Body of pancreas (tissue), 4 donors: ENCODE data around the gene RALGAPA1. TPM values are rescaled to one million over a fixed set of nuclear protein-coding genes. Genes with fewer than 3 reads are reported as not detected.
"Not testable (repeated sequence)": the region's sequence is repeated elsewhere in the genome, so short reads cannot be mapped to it uniquely, and the experiment has no call there.

Experiments used
- ATAC-seq: fragments of 150-250 bp; one replicate; pipeline ENCODE4 v1.9.1; 2016
- DNase-seq, 4 donors: peaks; one replicate each; pipeline ENCODE4 v3.0.0-alpha.2; 2019
- H3K27ac ChIP-seq, 4 donors: fragments of 200-600 bp; sonication (generic); 1 replicate in 3 of 4; 2 replicates in 1 of 4; pipeline versions ENCODE4 v1.5.1 to v1.6.1; 2016 to 2019; ENCODE audit warnings: mild to moderate bottlenecking in 1 of 4, mixed read lengths in 1 of 4, moderate library complexity in 1 of 4
- H3K27me3 ChIP-seq, 2 donors: fragments of 200-600 bp; sonication (generic); one replicate each; pipeline ENCODE4 v1.6.0; 2016; ENCODE audit warnings: mild to moderate bottlenecking in 1 of 2
- H3K36me3 ChIP-seq, 2 donors: fragments of 200-600 bp; sonication (generic); replicated peaks in 1 of 2; 2 replicates each; pipeline ENCODE4 v1.5.1; 2016; ENCODE audit warnings: low read depth in 2 of 2; ENCODE audit not compliant: insufficient read depth in 1 of 2
- H3K4me1 ChIP-seq: fragments of 200-600 bp; sonication (generic); one replicate; pipeline ENCODE4 v1.6.0; 2016
- H3K4me3 ChIP-seq, 2 donors: fragments of 200-600 bp; sonication (generic); 1 replicate in 1 of 2; 2 replicates in 1 of 2; pipeline ENCODE4 v1.5.1; 2016 to 2019
- H3K9me3 ChIP-seq, 3 donors: fragments of 200-600 bp; sonication (generic); 1 replicate in 2 of 3; 2 replicates in 1 of 3; pipeline ENCODE4 v1.5.1; 2016
- CTCF ChIP-seq, 7 experiments: fragments of 450-650 bp in 4 of 7; fragments of 200-600 bp in 3 of 7; sonication (generic) in 3 of 7; IDR thresholded peaks; one replicate each; pipeline ENCODE4 v1.5.1; 2016 to 2019; ENCODE audit warnings: antibody characterized with exemption in 7 of 7
- POLR2A ChIP-seq, 3 donors: fragments of 450-650 bp; IDR thresholded peaks; one replicate each; pipeline ENCODE4 v1.6.1; 2016; ENCODE audit warnings: antibody characterized with exemption in 3 of 3, mild to moderate bottlenecking in 2 of 3
- WGBS, 2 donors: methylation state at CpG; one replicate each; pipeline ENCODE4 v1.1.5; 2017; 5-methylcytosine and 5-hydroxymethylcytosine counted together
- intact Hi-C: fragments of 100-400 bp; cut with DNase I; formaldehyde crosslinking; loops from one replicate; pipeline ENCODE4 v1.15.1; 2023
- total RNA-seq, 2 donors: library from RNA; depleted of rRNA; stranded (reverse); fragments of >200 nt; gene quantifications; one replicate each; pipeline ENCODE4 v1.1.0, GENCODE V29; 2016

RALGAPA1 gene
- total RNA-seq, 2 donors from 2014 or later, result 34.9 to 48.8 TPM

- DNase-seq, result no peak
- Histone ChIP-seq H3K4me1 (no peaks in the 10 kb centered on the region), H3K36me3 (peaks cover 0 to 2% of the 10 kb centered on the region in 2 donors), H3K9me3 (no peaks in the 10 kb centered on the region), H3K27ac (no peak overlapping the region), H3K27me3 (no peaks in the 10 kb centered on the region), H3K4me3 (no peak overlapping the region)
- TF ChIP-seq CTCF (IDR thresholded peaks at IDR 0.05), result no peak
- no peak for TF ChIP-seq POLR2A (IDR thresholded peaks at IDR 0.05)
- 98 to 100% methylated on average over 2 of the region's 2 CpGs for WGBS, 2 donors
- no peak for ATAC-seq
- intact Hi-C loops, result no loop called here
These were observed 44.1 kb upstream of the RALGAPA1 start for GRCh38 chr14:35853225-35853624.

- Histone ChIP-seq H3K4me1 (no peaks in the 10 kb centered on the region), H3K27ac (no peak overlapping the region), H3K27me3 (no peaks in the 10 kb centered on the region), H3K9me3 (no peaks in the 10 kb centered on the region), H3K36me3 (peaks cover 0 to 2% of the 10 kb centered on the region in 2 donors), H3K4me3 (no peak overlapping the region)
- DNase-seq (no peak), ATAC-seq (no peak)
- intact Hi-C loops, result no loop called here
- TF ChIP-seq POLR2A (IDR thresholded peaks at IDR 0.05) (no peak), CTCF (IDR thresholded peaks at IDR 0.05) (no peak)
- 99% methylated on average over 3 of the region's 3 CpGs for WGBS, 2 donors
These were observed 42.7 kb upstream of the RALGAPA1 start for GRCh38 chr14:35851823-35852222.

- ATAC-seq, result no peak
- H3K36me3 ChIP-seq, result peaks cover 0 to 2% of the 10 kb centered on the region in 2 donors
These were observed 40.0 kb upstream of the RALGAPA1 start for GRCh38 chr14:35849122-35849521.

GRCh38 chr14:35847636-35848035 lies 38.5 kb upstream of the RALGAPA1 start:
- DNase-seq, result no peak
- no peak overlapping the region for H3K4me3 ChIP-seq
- no peaks in the 10 kb centered on the region for H3K4me1 ChIP-seq
- ATAC-seq, result no peak
- WGBS, 2 donors, result 73 to 74% methylated on average over 2 of the region's 2 CpGs
- H3K36me3 ChIP-seq, result peaks cover 4 to 5% of the 10 kb centered on the region in 2 donors
- peaks cover 0 to under 1% (median 0%) of the 10 kb centered on the region in 3 donors for H3K9me3 ChIP-seq
- H3K27ac ChIP-seq, result no peak overlapping the region
- no peak for TF ChIP-seq CTCF (IDR thresholded peaks at IDR 0.05)
- no peak for TF ChIP-seq POLR2A (IDR thresholded peaks at IDR 0.05)
- H3K27me3 ChIP-seq, result no peaks in the 10 kb centered on the region
- intact Hi-C loops, result no loop called here

More at GRCh38 chr14:35849122-35849521, 40.0 kb upstream of the RALGAPA1 start:
- Histone ChIP-seq H3K27ac (no peak overlapping the region), H3K9me3 (no peaks in the 10 kb centered on the region), H3K4me1 (no peaks in the 10 kb centered on the region), H3K27me3 (no peaks in the 10 kb centered on the region), H3K4me3 (no peak overlapping the region)
- intact Hi-C loops, result no loop called here
- 76 to 89% methylated on average over 1 of the region's 1 CpG for WGBS, 2 donors
- TF ChIP-seq POLR2A (IDR thresholded peaks at IDR 0.05), result no peak
- no peak for TF ChIP-seq CTCF (IDR thresholded peaks at IDR 0.05)
- no peak for DNase-seq

- no peak for ATAC-seq
- Histone ChIP-seq H3K4me1 (no peaks in the 10 kb centered on the region), H3K36me3 (peaks cover 3 to 7% of the 10 kb centered on the region in 2 donors), H3K4me3 (no peak overlapping the region), H3K9me3 (peaks cover 0 to 8% (median 0%) of the 10 kb centered on the region in 3 donors), H3K27me3 (no peaks in the 10 kb centered on the region), H3K27ac (no peak overlapping the region)
- WGBS, 2 donors, result 98 to 99% methylated on average over 8 of the region's 8 CpGs
- TF ChIP-seq CTCF (IDR thresholded peaks at IDR 0.05), result no peak
- TF ChIP-seq POLR2A (IDR thresholded peaks at IDR 0.05), result no peak
- DNase-seq, result no peak
- intact Hi-C loops, result no loop called here
These were observed 35.4 kb upstream of the RALGAPA1 start for GRCh38 chr14:35844494-35844893.

- H3K4me1 ChIP-seq, H3K9me3 ChIP-seq, ATAC-seq, H3K4me3 ChIP-seq, DNase-seq, H3K27me3 ChIP-seq, H3K27ac ChIP-seq, H3K36me3 ChIP-seq, intact Hi-C loops: not testable (repeated sequence)
- WGBS, 2 donors, result 93 to 95% methylated on average over 2 of the region's 2 CpGs
These were observed 33.1 kb upstream of the RALGAPA1 start for GRCh38 chr14:35842245-35842644.

GRCh38 chr14:35841704-35842103 lies 32.6 kb upstream of the RALGAPA1 start:
- intact Hi-C loops, ATAC-seq, H3K27ac ChIP-seq, H3K4me3 ChIP-seq, DNase-seq, H3K9me3 ChIP-seq, H3K27me3 ChIP-seq, H3K36me3 ChIP-seq, H3K4me1 ChIP-seq: not testable (repeated sequence)
- 95 to 100% methylated on average over 2 of the region's 2 CpGs for WGBS, 2 donors
